ENCODE data around the gene PLCB4.

PLCB4 gene

DNA sequence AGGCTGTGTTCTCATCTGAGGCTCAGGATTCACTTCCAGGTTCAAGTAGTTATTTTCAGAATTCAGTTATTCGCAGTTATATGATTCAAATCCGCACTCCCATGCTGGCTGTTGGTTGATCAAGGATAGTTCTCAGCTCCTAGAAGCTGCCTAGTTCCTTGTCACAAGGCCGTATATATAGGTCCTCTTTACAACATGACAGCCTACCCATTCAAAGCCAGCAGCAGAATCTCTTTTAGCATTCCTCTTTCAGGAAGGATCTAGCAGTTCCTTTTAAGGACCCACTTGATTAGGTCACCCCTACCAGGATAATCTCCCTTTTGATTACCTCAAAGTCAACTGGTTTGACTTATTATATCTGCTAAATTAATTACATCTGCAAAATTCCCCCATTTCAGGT, 421.7 kb downstream of the PLCB4 start:
- H3K27ac ChIP-seq (replicated peaks) = no peak overlapping the region
- no peaks in the 10 kb centered on the region for H3K27me3 ChIP-seq (ENCODE audit: insufficient read depth, poor library complexity, severe bottlenecking)
- TF ChIP-seq, protein P1, sequence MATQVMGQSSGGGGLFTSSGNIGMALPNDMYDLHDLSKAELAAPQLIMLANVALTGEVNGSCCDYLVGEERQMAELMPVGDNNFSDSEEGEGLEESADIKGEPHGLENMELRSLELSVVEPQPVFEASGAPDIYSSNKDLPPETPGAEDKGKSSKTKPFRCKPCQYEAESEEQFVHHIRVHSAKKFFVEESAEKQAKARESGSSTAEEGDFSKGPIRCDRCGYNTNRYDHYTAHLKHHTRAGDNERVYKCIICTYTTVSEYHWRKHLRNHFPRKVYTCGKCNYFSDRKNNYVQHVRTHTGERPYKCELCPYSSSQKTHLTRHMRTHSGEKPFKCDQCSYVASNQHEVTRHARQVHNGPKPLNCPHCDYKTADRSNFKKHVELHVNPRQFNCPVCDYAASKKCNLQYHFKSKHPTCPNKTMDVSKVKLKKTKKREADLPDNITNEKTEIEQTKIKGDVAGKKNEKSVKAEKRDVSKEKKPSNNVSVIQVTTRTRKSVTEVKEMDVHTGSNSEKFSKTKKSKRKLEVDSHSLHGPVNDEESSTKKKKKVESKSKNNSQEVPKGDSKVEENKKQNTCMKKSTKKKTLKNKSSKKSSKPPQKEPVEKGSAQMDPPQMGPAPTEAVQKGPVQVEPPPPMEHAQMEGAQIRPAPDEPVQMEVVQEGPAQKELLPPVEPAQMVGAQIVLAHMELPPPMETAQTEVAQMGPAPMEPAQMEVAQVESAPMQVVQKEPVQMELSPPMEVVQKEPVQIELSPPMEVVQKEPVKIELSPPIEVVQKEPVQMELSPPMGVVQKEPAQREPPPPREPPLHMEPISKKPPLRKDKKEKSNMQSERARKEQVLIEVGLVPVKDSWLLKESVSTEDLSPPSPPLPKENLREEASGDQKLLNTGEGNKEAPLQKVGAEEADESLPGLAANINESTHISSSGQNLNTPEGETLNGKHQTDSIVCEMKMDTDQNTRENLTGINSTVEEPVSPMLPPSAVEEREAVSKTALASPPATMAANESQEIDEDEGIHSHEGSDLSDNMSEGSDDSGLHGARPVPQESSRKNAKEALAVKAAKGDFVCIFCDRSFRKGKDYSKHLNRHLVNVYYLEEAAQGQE (IDR thresholded peaks at IDR 0.05; ENCODE audit: insufficient replicate concordance, low read depth) = no peak
- TF ChIP-seq SPI1 (IDR thresholded peaks at IDR 0.05; ENCODE audit: borderline replicate concordance, low read depth) (no peak), GABPA (IDR thresholded peaks at IDR 0.05; ENCODE audit: low read depth) (no peak), POLR2AphosphoS5 (IDR thresholded peaks at IDR 0.05; ENCODE audit: low read depth) (no peak)
- TF ChIP-seq, protein P2, sequence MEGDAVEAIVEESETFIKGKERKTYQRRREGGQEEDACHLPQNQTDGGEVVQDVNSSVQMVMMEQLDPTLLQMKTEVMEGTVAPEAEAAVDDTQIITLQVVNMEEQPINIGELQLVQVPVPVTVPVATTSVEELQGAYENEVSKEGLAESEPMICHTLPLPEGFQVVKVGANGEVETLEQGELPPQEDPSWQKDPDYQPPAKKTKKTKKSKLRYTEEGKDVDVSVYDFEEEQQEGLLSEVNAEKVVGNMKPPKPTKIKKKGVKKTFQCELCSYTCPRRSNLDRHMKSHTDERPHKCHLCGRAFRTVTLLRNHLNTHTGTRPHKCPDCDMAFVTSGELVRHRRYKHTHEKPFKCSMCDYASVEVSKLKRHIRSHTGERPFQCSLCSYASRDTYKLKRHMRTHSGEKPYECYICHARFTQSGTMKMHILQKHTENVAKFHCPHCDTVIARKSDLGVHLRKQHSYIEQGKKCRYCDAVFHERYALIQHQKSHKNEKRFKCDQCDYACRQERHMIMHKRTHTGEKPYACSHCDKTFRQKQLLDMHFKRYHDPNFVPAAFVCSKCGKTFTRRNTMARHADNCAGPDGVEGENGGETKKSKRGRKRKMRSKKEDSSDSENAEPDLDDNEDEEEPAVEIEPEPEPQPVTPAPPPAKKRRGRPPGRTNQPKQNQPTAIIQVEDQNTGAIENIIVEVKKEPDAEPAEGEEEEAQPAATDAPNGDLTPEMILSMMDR (IDR thresholded peaks at IDR 0.05; ENCODE audit: insufficient read depth, low read length) = no peak
- no peak for DNase-seq (ENCODE audit: low read depth in 1 of 2, low spot score in 1 of 2)
- no peak overlapping the region for H3K4me3 ChIP-seq (replicated peaks; ENCODE audit: insufficient read depth, low read length)

DNA sequence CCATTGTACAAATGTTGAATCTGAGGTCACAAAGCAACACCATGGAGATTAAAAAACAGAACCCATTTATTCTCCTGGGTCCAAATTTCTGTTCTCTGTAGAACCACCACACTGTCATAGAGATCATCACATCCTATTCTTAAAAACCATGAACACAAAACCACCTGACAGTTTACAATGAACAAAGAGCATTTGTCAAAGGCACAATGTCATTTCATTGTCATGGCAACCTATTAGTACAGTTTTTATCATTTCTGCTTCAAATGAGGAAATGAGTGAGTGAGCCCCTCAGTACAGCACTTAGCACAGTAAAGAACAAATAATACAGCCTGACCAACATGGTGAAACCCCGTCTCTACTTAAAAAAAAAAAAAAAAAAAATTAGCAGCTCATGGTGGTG, 422.4 kb downstream of the PLCB4 start:
- Histone ChIP-seq H3K4me3 (replicated peaks; ENCODE audit: insufficient read depth, low read length) (no peak overlapping the region), H3K27me3 (ENCODE audit: insufficient read depth, poor library complexity, severe bottlenecking) (no peaks in the 10 kb centered on the region), H3K27ac (replicated peaks) (no peak overlapping the region)
- TF ChIP-seq SPI1 (IDR thresholded peaks at IDR 0.05; ENCODE audit: borderline replicate concordance, low read depth) (no peak), POLR2AphosphoS5 (IDR thresholded peaks at IDR 0.05; ENCODE audit: low read depth) (no peak), GABPA (IDR thresholded peaks at IDR 0.05; ENCODE audit: low read depth) (no peak)
- TF ChIP-seq, protein P1 (IDR thresholded peaks at IDR 0.05; ENCODE audit: insufficient replicate concordance, low read depth) = no peak
- TF ChIP-seq, protein P2 (IDR thresholded peaks at IDR 0.05; ENCODE audit: insufficient read depth, low read length) = no peak
- DNase-seq (ENCODE audit: low read depth in 1 of 2, low spot score in 1 of 2) = no peak

DNA sequence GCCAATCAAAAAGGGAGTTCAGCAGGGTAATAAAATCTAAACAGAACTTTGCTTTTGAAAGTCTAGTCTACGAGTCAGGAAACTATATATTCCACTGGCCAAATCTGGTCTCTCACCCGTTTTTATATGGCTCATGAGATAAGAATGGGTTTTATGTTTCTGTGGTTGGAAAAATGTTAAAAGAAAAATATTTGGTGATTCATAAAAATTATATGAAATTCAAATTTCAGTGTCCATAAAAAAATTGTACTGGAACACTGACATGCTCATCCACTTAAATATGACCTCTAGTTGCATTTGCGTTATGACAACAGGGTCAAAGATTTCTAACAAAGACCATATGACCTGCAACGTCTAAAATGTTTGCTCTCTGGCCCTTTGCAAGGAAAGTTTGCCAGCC, 423.2 kb downstream of the PLCB4 start:
- no peak for DNase-seq (ENCODE audit: low read depth in 1 of 2, low spot score in 1 of 2)
- Histone ChIP-seq H3K27me3 (ENCODE audit: insufficient read depth, poor library complexity, severe bottlenecking) (no peaks in the 10 kb centered on the region), H3K4me3 (replicated peaks; ENCODE audit: insufficient read depth, low read length) (no peak overlapping the region), H3K27ac (replicated peaks) (no peak overlapping the region)
- no peak for TF ChIP-seq POLR2AphosphoS5 (IDR thresholded peaks at IDR 0.05; ENCODE audit: low read depth)
- TF ChIP-seq, protein P2 (IDR thresholded peaks at IDR 0.05; ENCODE audit: insufficient read depth, low read length) = no peak
- TF ChIP-seq, protein P1 (IDR thresholded peaks at IDR 0.05; ENCODE audit: insufficient replicate concordance, low read depth) = no peak
